ENCODE results near the gene MBNL2.

The MBNL2 gene

GRCh38 chr13:97221046-97221445 lies 1.1 kb upstream of the MBNL2 start:
- TF ChIP-seq CTCF (IDR thresholded peaks at IDR 0.05; ENCODE audit: insufficient read depth, low read length) = no peak

GRCh38 chr13:97221466-97221865 lies 667 bp upstream of the MBNL2 start:
- H3K27me3 ChIP-seq (ENCODE audit: insufficient read depth, poor library complexity, severe bottlenecking) = no peaks in the 10 kb centered on the region
- no peak for TF ChIP-seq CTCF (IDR thresholded peaks at IDR 0.05; ENCODE audit: insufficient read depth, low read length)
- no peak for TF ChIP-seq POLR2AphosphoS5 (IDR thresholded peaks at IDR 0.05; ENCODE audit: low read depth)
- no peak for TF ChIP-seq SPI1 (IDR thresholded peaks at IDR 0.05; ENCODE audit: borderline replicate concordance, low read depth)
- TF ChIP-seq GABPA (IDR thresholded peaks at IDR 0.05; ENCODE audit: low read depth) = no peak
- no peak for TF ChIP-seq REST (IDR thresholded peaks at IDR 0.05; ENCODE audit: insufficient replicate concordance, low read depth)
- H3K4me3 ChIP-seq (replicated peaks; ENCODE audit: insufficient read depth, low read length) = no peak overlapping the region
- no peak for DNase-seq (ENCODE audit: low read depth in 1 of 2, low spot score in 1 of 2)
- H3K27ac ChIP-seq (replicated peaks) = no peak overlapping the region

More at GRCh38 chr13:97221046-97221445, 1.1 kb upstream of the MBNL2 start:
- no peak overlapping the region for H3K27ac ChIP-seq (replicated peaks)
- no peak for DNase-seq (ENCODE audit: low read depth in 1 of 2, low spot score in 1 of 2)
- peaks cover 4% of the 10 kb centered on the region for H3K27me3 ChIP-seq (ENCODE audit: insufficient read depth, poor library complexity, severe bottlenecking)
- no peak overlapping the region for H3K4me3 ChIP-seq (replicated peaks; ENCODE audit: insufficient read depth, low read length)

GRCh38 chr13:97223037-97223710 lies 1.0 kb downstream of the MBNL2 start:
- no peak for DNase-seq (ENCODE audit: low read depth in 1 of 2, low spot score in 1 of 2)
- H3K27ac ChIP-seq (replicated peaks) = peak overlapping the region; percentile 64

GRCh38 chr13:97223711-97224541 lies 1.8 kb downstream of the MBNL2 start:
- H3K27ac ChIP-seq (replicated peaks) = peak overlapping the region; percentile 64
- no peak for TF ChIP-seq SPI1 (IDR thresholded peaks at IDR 0.05; ENCODE audit: borderline replicate concordance, low read depth)
- TF ChIP-seq REST (IDR thresholded peaks at IDR 0.05; ENCODE audit: insufficient replicate concordance, low read depth) = no peak
- TF ChIP-seq GABPA (IDR thresholded peaks at IDR 0.05; ENCODE audit: low read depth) = no peak
- TF ChIP-seq CTCF (IDR thresholded peaks at IDR 0.05; ENCODE audit: insufficient read depth, low read length) = no peak
- TF ChIP-seq POLR2AphosphoS5 (IDR thresholded peaks at IDR 0.05; ENCODE audit: low read depth) = no peak
- DNase-seq (ENCODE audit: low read depth in 1 of 2, low spot score in 1 of 2) = peak in 1 of 2 experiments; percentile 79

More at GRCh38 chr13:97223037-97223710, 1.0 kb downstream of the MBNL2 start:
- Histone ChIP-seq H3K4me3 (replicated peaks; ENCODE audit: insufficient read depth, low read length) (no peak overlapping the region), H3K27me3 (ENCODE audit: insufficient read depth, poor library complexity, severe bottlenecking) (no peaks in the 10 kb centered on the region)
- TF ChIP-seq SPI1 (IDR thresholded peaks at IDR 0.05; ENCODE audit: borderline replicate concordance, low read depth) (no peak), CTCF (IDR thresholded peaks at IDR 0.05; ENCODE audit: insufficient read depth, low read length) (no peak), POLR2AphosphoS5 (IDR thresholded peaks at IDR 0.05; ENCODE audit: low read depth) (no peak)

More at GRCh38 chr13:97223711-97224541, 1.8 kb downstream of the MBNL2 start:
- no peaks in the 10 kb centered on the region for H3K27me3 ChIP-seq (ENCODE audit: insufficient read depth, poor library complexity, severe bottlenecking)
- H3K4me3 ChIP-seq (replicated peaks; ENCODE audit: insufficient read depth, low read length) = no peak overlapping the region

All from HL-60 (cell line).